ENCODE results near the gene HERPUD2. TPM values are rescaled to one million over a fixed set of nuclear protein-coding genes. Genes with fewer than 3 reads are reported as not detected.

HERPUD2 gene
- total RNA-seq, 4 donors from 2014 or later = 12.2 to 27.8 (median 24.7) TPM

- no peaks in the 10 kb centered on the region for H3K27me3 ChIP-seq
- no peaks in the 10 kb centered on the region for H3K9me3 ChIP-seq
- no peak for ATAC-seq
- peaks cover 9 to 20% of the 10 kb centered on the region in 2 donors for H3K4me1 ChIP-seq
- intact Hi-C loops (cut with DNase I; ENCODE audit: low total_unique reads) (no loop called here), in situ Hi-C loops (cut with MboI; ENCODE audit: low sequenced_read_pairs in 4 of 4) (loop anchor here (5.0 to 25.0 kb wide), 3 partner anchors 100 to 625 kb away; partner anchors contain the start of gene SEPTIN7 (in 1 of the 4))
- no peaks in the 10 kb centered on the region for H3K36me3 ChIP-seq
- no peak for TF ChIP-seq CTCF (IDR thresholded peaks at IDR 0.05 in 4 of 5, conservative IDR thresholded peaks at IDR 0.05 in 1 of 5)
- no peak for TF ChIP-seq POLR2A (IDR thresholded peaks at IDR 0.05)
- no peak overlapping the region for H3K27ac ChIP-seq
- DNase-seq = no peak
- H3K4me3 ChIP-seq = no peak overlapping the region
These were observed 17.8 kb upstream of the HERPUD2 start for GRCh38 chr7:35712563-35713226.

- Histone ChIP-seq H3K27ac (no peak overlapping the region), H3K36me3 (no peaks in the 10 kb centered on the region), H3K4me3 (no peak overlapping the region), H3K27me3 (no peaks in the 10 kb centered on the region), H3K4me1 (no peaks in the 10 kb centered on the region), H3K9me3 (no peaks in the 10 kb centered on the region)
- intact Hi-C loops (cut with DNase I; ENCODE audit: low total_unique reads) = no loop called here
- ATAC-seq (no peak), DNase-seq (no peak)
- in situ Hi-C loops (cut with MboI; ENCODE audit: low sequenced_read_pairs in 4 of 4) = loop anchor here in 1 of 4 donors (25.0 kb wide), 2 partner anchors 105 to 630 kb away; partner anchors contain the start of gene SEPTIN7
- TF ChIP-seq POLR2A (IDR thresholded peaks at IDR 0.05) (no peak), CTCF (IDR thresholded peaks at IDR 0.05 in 4 of 5, conservative IDR thresholded peaks at IDR 0.05 in 1 of 5) (no peak)
These were observed 12.5 kb upstream of the HERPUD2 start for GRCh38 chr7:35707422-35707821.

- H3K4me3 ChIP-seq = no peak overlapping the region
- H3K9me3 ChIP-seq = no peaks in the 10 kb centered on the region
- no peak overlapping the region for H3K27ac ChIP-seq
- intact Hi-C loops (cut with DNase I; ENCODE audit: low total_unique reads) (no loop called here), in situ Hi-C loops (cut with MboI; ENCODE audit: low sequenced_read_pairs in 4 of 4) (loop anchor here in 1 of 4 donors (25.0 kb wide), 2 partner anchors 106 to 631 kb away; partner anchors contain the start of gene SEPTIN7)
- no peaks in the 10 kb centered on the region for H3K36me3 ChIP-seq
- H3K27me3 ChIP-seq = no peaks in the 10 kb centered on the region
- TF ChIP-seq POLR2A (IDR thresholded peaks at IDR 0.05) (no peak), CTCF (IDR thresholded peaks at IDR 0.05 in 4 of 5, conservative IDR thresholded peaks at IDR 0.05 in 1 of 5) (no peak)
- ATAC-seq (no peak), DNase-seq (no peak)
- H3K4me1 ChIP-seq = no peaks in the 10 kb centered on the region
These were observed 11.1 kb upstream of the HERPUD2 start for GRCh38 chr7:35705932-35706461.

- H3K4me1 ChIP-seq = no peaks in the 10 kb centered on the region
- H3K27me3 ChIP-seq = no peaks in the 10 kb centered on the region
- intact Hi-C loops (cut with DNase I; ENCODE audit: low total_unique reads) (no loop called here), in situ Hi-C loops (cut with MboI; ENCODE audit: low sequenced_read_pairs in 4 of 4) (loop anchor here in 1 of 4 donors (25.0 kb wide), 2 partner anchors 108 to 633 kb away; partner anchors contain the start of gene SEPTIN7)
- no peak overlapping the region for H3K4me3 ChIP-seq
- ATAC-seq (no peak), DNase-seq (no peak)
- no peaks in the 10 kb centered on the region for H3K9me3 ChIP-seq
- no peak overlapping the region for H3K27ac ChIP-seq
- no peaks in the 10 kb centered on the region for H3K36me3 ChIP-seq
- TF ChIP-seq POLR2A (IDR thresholded peaks at IDR 0.05) (no peak), CTCF (IDR thresholded peaks at IDR 0.05 in 4 of 5, conservative IDR thresholded peaks at IDR 0.05 in 1 of 5) (no peak)
These were observed 9.3 kb upstream of the HERPUD2 start for GRCh38 chr7:35704261-35704660.
